ENCODE data around the gene DDC.
A peak's percentile ranks its signal among the peaks of the same experiment; 100 is the strongest.
"Not testable (repeated sequence)": the region's sequence is repeated elsewhere in the genome, so short reads cannot be mapped to it uniquely, and the experiment has no call there.

DDC gene

GRCh38 chr7:50588937-50589336 lies 23.7 kb upstream of the DDC start:
- DNase-seq: no peak

GRCh38 chr7:50587737-50588136 lies 22.5 kb upstream of the DDC start:
- no peak for DNase-seq

- no peak for DNase-seq
These were observed 19.7 kb upstream of the DDC start for GRCh38 chr7:50584793-50585408.

GRCh38 chr7:50584386-50584785 lies 19.2 kb upstream of the DDC start:
- no peak for DNase-seq

GRCh38 chr7:50583295-50583694 lies 18.1 kb upstream of the DDC start:
- DNase-seq: not testable (repeated sequence)

- not testable (repeated sequence) for DNase-seq
These were observed 17.1 kb upstream of the DDC start for GRCh38 chr7:50582271-50582670.

- DNase-seq: not testable (repeated sequence)
These were observed 15.5 kb upstream of the DDC start for GRCh38 chr7:50580666-50581065.

- DNase-seq: no peak
These were observed 14.9 kb upstream of the DDC start for GRCh38 chr7:50580057-50580456.

GRCh38 chr7:50578105-50578504 lies 12.9 kb upstream of the DDC start:
- not testable (repeated sequence) for DNase-seq

- no peak for DNase-seq
These were observed 12.4 kb upstream of the DDC start for GRCh38 chr7:50577569-50577968.

GRCh38 chr7:50576388-50576787 lies 11.2 kb upstream of the DDC start:
- not testable (repeated sequence) for DNase-seq

GRCh38 chr7:50567715-50568261 lies 2.6 kb upstream of the DDC start:
- DNase-seq: no peak

GRCh38 chr7:50565977-50566376 lies 772 bp upstream of the DDC start:
- no peak for DNase-seq

- DNase-seq: no peak
These were observed 333 bp upstream of the DDC start for GRCh38 chr7:50565559-50565916.

- no peak for DNase-seq
These were observed 1.0 kb downstream of the DDC start for GRCh38 chr7:50564171-50564570.

- DNase-seq: no peak
These were observed 3.1 kb downstream of the DDC start for GRCh38 chr7:50562136-50562535.

- peak; percentile 26 for DNase-seq
These were observed 4.3 kb downstream of the DDC start for GRCh38 chr7:50560865-50561351.

- DNase-seq: no peak
These were observed 5.3 kb downstream of the DDC start for GRCh38 chr7:50559881-50560280.

- DNase-seq: no peak
These were observed 6.7 kb downstream of the DDC start for GRCh38 chr7:50558294-50559053.

- no peak for DNase-seq
These were observed 8.1 kb downstream of the DDC start for GRCh38 chr7:50557099-50557498.

- no peak for DNase-seq
These were observed 8.8 kb downstream of the DDC start for GRCh38 chr7:50556247-50556991.

GRCh38 chr7:50555594-50556140 lies 9.5 kb downstream of the DDC start:
- no peak for DNase-seq

All from NCI-H2227 treated with DMSO at 0.1 percent for 48 hours (cell line).